Measurements from ENCODE around the gene PTP4A2.
A peak's percentile ranks its signal among the peaks of the same experiment; 100 is the strongest.
"Not testable (repeated sequence)": the region's sequence is repeated elsewhere in the genome, so short reads cannot be mapped to it uniquely, and the experiment has no call there.

Gene PTP4A2

GRCh38 chr1:31949862-31950261, 11.7 kb upstream of the PTP4A2 start:
- DNase-seq (ENCODE audit: low read depth), result no peak

- not testable (repeated sequence) for DNase-seq (ENCODE audit: low read depth)
These were observed 7.5 kb upstream of the PTP4A2 start for GRCh38 chr1:31945677-31946076.

DNA sequence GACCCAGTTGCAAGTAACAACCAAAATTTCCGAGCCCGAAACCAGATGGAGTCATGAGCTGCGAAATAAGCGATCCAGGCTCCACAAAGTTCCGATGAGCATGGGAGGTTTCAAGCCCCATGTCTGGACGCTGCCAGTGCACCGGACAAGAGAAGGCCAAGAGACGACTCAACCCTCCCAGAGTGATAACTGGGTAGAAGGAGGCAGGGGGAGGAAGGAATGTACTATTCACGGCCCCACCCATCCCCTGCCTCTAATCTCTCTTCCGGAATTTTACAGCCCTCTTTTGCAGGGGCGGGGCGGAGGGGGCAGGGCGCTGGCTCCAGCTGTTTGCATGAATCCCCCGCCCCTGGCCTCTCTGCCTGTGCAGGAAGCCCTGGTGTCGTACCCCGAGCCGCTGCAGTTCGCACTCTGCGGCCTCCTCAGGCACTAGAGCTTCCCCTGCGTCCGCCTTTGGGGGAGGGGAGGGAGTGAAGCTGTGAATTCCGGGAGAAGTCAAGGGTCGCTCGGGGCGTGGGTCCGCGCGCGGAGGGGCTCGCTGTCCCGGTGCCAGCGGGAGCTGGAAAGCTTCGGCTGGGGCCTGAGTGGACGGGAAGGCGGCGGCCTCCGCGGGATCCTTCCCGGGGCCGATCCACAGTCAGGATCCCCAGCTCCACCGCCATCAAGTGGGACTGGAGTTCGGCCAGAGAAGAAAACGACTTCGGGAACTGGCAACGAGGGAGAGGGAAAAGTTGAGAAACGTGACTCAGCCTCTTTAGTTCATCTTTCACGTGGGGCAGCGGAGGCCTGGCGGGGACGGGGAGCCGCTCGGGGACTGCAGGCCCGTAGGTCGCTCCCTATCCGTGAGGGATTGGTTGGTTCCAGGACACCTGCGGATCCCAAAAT, 6.3 kb upstream of the PTP4A2 start:
- DNase-seq (ENCODE audit: low read depth), result peak; percentile 98

DNA sequence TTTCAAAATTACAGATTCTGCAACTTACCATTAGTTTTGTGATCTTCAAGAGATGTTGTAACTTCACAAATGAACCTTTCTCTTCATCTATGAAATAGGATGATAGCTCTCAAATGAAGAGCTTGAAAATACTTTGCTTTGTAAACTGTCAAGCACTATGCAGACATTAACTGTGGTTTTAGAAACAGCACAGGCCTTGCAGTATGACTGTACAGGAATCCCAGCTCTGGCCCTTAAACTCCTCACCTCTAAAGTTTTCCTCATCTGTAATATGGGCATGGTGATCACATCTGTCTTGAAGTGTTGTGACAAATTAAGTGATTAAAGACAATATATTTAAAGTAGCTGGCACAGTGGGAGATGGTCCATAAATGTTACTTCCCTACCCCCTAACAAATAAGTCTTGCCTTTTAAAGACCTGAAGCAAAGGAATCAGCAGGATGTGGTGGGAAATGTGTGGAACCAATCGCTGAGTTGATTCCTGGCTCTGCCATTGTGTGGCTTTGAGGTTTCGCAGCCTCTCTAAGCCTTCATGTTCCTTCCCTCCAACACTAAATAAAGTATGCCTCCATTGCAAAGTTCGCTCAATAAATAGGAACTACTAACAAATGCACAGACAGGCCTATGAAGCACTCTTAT, 5.5 kb upstream of the PTP4A2 start:
- DNase-seq (ENCODE audit: low read depth), result peak; percentile 49

GRCh38 chr1:31942061-31942460, 3.9 kb upstream of the PTP4A2 start:
- DNase-seq (ENCODE audit: low read depth), result not testable (repeated sequence)

GRCh38 chr1:31939484-31940329, 1.5 kb upstream of the PTP4A2 start:
- peak; percentile 73 for DNase-seq (ENCODE audit: low read depth)

DNA sequence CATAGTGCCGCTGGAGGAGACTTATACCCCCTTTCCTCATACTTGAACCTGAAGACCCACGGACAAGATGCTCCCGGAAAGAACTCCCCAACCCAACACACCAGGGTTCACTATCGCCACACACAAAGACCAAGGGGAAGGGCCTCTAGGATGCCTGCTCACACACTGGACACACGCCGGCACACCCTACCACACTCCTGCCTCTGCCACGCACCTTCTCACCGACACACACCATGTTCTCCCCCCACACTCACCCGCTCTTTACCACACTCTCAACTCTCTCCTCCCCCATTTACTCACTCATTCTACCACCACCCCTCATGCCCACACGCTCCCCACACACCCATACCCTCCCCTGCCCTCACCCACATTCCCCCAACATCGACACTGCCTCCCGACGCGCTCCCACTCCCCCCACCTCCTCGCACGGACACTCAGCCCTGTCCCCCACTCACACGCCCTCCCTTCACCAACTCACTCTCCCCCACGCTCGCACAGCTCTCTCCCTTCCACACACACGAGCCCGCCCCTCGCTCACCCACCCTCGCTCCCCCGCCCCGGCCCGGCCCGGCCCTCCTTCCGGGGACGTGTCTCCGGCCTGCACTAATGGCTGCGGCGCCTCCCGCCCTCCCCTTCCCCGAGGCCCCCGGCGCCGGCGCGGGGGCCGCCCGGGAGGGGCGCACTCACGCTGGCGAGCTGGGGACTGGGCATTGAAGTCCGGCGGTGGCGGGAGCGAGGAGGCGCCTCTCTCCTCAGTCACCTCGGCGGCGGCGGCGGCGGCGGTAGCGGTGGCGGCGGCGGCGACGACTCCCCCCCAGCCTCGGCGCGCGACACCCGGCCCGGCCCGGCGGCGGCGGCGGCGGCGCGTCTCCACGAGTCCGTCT, 626 bp downstream of the PTP4A2 start:
- DNase-seq (ENCODE audit: low read depth), result peak; percentile 66

DNA sequence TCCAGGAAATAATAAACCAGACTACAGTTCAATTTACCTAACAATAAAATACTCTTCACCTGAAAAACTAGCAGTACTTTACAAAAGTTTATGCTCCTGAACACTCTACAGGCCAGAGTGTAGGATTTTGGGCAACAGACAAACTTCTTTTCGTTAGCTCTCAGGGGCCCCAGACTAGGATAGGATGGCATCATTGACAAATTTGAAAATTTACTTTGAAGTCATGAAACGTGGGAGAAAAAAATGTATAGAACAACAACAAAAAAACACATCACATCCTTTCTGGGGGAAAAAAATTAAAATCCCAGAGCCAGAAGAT, 1.2 kb downstream of the PTP4A2 start:
- DNase-seq (ENCODE audit: low read depth), result no peak

DNA sequence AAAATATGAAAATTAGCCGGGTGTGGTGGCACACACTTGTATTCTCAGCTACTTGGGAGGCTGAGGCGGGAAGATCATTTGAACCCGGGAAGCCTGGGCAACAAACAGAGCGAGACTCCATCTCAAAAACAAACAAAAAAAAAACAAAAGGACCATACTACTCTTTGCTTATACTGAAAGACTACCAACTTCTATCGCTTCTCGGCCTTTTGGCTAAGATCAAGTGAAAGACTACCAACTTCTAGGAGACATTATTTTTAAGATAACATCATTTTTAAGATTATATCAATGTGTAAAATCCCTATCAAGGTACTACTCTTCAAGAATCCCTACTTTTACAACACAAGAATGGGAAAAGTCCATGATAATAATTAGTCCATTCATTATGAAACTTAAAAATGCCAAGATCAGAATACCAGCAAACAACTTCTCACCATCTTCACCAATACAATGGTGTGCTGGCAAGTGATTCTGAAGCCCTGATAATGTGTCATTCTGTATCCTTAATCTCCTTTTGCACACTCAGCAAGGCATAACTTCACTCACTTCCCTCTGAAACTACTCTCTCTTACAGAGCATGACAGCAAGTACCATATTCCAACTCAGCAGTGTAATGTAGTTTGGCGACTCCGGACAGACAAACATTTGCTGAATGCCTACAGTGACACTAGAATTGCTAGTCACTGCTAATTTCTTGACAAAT, 1.7 kb downstream of the PTP4A2 start:
- DNase-seq (ENCODE audit: low read depth), result no peak

GRCh38 chr1:31934706-31935629, 3.2 kb downstream of the PTP4A2 start:
- no peak for DNase-seq (ENCODE audit: low read depth)

DNA sequence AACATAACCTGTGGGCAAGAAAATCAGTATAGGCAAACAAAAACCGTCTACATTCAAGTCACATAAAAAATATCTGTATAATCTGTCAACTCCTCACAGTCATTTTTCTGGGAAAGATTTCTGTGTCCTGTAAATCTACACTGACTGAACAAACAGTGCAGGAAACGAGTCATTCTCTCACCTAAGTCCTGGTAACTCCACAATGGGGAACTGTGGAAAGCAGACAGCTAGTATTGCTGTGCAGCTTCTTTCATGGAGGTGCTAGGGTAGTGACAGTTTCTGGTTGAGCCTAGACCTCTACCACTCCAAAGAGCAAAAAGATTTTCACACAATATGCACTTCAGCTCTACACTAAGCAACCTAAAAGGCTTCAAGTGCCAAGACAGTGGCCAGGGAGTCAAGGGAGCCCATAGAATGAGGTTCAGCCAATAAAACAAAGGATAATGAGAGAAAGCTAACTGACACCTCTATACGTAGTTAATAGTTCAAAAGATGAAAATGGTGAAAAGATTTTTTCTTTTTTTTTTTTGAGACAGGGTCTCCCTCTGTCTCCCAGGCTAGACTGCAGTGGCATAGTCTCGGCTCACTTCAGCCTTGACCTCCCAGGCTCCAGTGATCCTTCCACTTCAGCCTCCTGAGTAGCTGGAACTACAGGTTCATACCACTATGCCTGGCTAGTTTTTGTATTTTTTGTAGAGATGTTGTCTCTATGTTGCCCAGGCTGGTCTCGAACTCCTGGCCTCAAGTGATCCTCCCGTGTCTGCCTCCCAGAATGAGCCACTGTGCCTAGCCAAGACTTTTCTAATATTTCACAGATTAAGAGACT, 5.5 kb downstream of the PTP4A2 start:
- no peak for DNase-seq (ENCODE audit: low read depth)

GRCh38 chr1:31931593-31932225, 6.5 kb downstream of the PTP4A2 start:
- DNase-seq (ENCODE audit: low read depth), result no peak

GRCh38 chr1:31930836-31931592, 7.2 kb downstream of the PTP4A2 start:
- DNase-seq (ENCODE audit: low read depth), result no peak

DNA sequence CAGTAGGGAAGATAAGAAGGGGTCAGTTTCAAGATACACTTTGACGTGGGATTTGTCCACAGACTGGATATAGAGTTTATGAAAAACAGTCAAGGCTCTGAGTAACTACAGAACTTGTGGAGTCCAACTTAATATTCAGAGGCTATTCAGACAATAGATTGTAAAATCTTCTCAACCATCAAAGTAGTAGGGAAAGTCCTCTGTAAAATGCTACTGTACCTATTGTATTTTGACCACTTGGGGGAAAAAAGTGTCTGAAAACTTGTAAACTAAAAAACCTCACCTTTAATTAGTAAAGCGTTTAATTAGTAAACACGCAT, 10.5 kb downstream of the PTP4A2 start:
- no peak for DNase-seq (ENCODE audit: low read depth)

- no peak for DNase-seq (ENCODE audit: low read depth)
These were observed 11.1 kb downstream of the PTP4A2 start for GRCh38 chr1:31926853-31927660.

DNA sequence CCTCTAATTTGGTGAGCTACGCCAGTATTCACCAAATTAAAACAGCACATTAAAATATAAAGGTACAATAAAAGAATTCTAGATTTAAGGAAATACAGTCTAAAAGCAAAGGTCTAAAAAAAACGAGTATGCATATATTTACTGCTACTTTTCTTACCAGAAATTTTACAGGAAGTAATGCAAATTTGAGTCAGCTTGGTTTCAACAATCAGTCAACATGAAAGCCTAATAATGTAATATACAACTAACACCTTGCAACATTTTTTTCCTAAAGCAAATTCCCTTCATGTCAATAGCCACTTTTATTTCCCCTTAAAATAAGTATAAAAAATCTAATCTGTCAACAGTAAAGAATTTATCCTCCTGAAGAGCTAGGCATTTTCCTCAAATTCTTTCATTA, 11.9 kb downstream of the PTP4A2 start:
- DNase-seq (ENCODE audit: low read depth), result no peak

- DNase-seq (ENCODE audit: low read depth), result not testable (repeated sequence)
These were observed 12.3 kb downstream of the PTP4A2 start for GRCh38 chr1:31925824-31926223.
